HEK293T (cell line): ENCODE data around the gene KCNN4.

Source experiments
- ARNT ChIP-seq: fragments of 450-650 bp; IDR thresholded peaks from 2 replicates; pipeline ENCODE4 v1.6.1; 2017; ENCODE audit warnings: mild to moderate bottlenecking
- BHLHE40 ChIP-seq: fragments of 450-650 bp; IDR thresholded peaks from 2 replicates; pipeline ENCODE4 v1.6.1; 2016; ENCODE audit warnings: mild to moderate bottlenecking, moderate library complexity, borderline replicate concordance
- CTBP1 ChIP-seq: fragments of 450-650 bp; IDR thresholded peaks from 2 replicates; pipeline ENCODE4 v1.6.1; 2016; ENCODE audit warnings: borderline replicate concordance
- ELF4 ChIP-seq: fragments of 450-650 bp; IDR thresholded peaks from 2 replicates; pipeline ENCODE4 v1.6.1; 2017; ENCODE audit warnings: antibody characterized with exemption
- FOXA1 ChIP-seq: fragments of 450-650 bp; IDR thresholded peaks from 2 replicates; pipeline ENCODE4 v1.6.1; 2016; ENCODE audit warnings: mild to moderate bottlenecking
- FOXK2 ChIP-seq: fragments of 450-650 bp; IDR thresholded peaks from 2 replicates; pipeline ENCODE4 v1.6.1; 2016; ENCODE audit warnings: mild to moderate bottlenecking
- FOXM1 ChIP-seq: fragments of 450-650 bp; IDR thresholded peaks from 2 replicates; pipeline ENCODE4 v1.6.1; 2017; ENCODE audit warnings: mild to moderate bottlenecking, borderline replicate concordance
- L3MBTL2 ChIP-seq: fragments of 450-650 bp; conservative IDR thresholded peaks from 2 replicates; pipeline ENCODE4 v1.6.1; 2016; ENCODE audit warnings: mild to moderate bottlenecking
- SP1 ChIP-seq: fragments of 450-650 bp; IDR thresholded peaks from 2 replicates; pipeline ENCODE4 v1.6.1; 2017
- SUZ12 ChIP-seq: fragments of 450-650 bp; IDR thresholded peaks from 2 replicates; pipeline ENCODE4 v1.6.1; 2016; ENCODE audit warnings: mild to moderate bottlenecking
- TARDBP ChIP-seq: fragments of 450-650 bp; IDR thresholded peaks from 2 replicates; pipeline ENCODE4 v1.6.1; 2016
- ZNF384 ChIP-seq: fragments of 450-650 bp; IDR thresholded peaks from 2 replicates; pipeline ENCODE4 v1.6.1; 2016

DNA sequence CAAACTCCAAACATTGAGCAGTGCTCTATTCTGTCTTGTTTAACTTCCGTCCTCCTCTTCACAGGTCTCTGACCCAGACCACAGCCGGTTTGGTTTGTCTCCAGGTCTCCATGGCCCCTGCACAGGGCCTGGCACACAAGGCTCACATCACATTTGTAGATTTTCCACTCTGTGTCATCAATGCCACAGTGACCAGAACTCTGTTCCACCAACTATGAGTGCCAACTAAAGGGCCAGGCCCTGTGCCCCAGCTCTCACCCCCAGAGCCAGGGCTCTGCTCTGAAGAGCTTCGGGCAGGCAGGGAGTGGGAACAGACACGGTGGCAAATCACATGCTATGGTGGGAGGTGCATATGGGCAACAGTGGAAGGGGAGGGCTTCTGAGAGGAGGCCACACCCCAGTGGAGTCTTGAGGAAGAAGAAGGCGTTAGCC is 42.0 kb downstream of the KCNN4 start:
- TF ChIP-seq L3MBTL2 (no peak), ELF4 (no peak), SUZ12 (no peak), ZNF384 (no peak), FOXK2 (no peak), SP1 (no peak), BHLHE40 (no peak), FOXM1 (no peak), FOXA1 (no peak), CTBP1 (no peak), TARDBP (no peak), ARNT (no peak)
